Left colon (tissue), 2 donors: Measurements from ENCODE around the gene SEPTIN8. TPM values are rescaled to one million over a fixed set of nuclear protein-coding genes. Genes with fewer than 3 reads are reported as not detected.
"Not testable (repeated sequence)": the region's sequence is repeated elsewhere in the genome, so short reads cannot be mapped to it uniquely, and the experiment has no call there.

Source experiments
- ATAC-seq: fragments of 200-7000 bp; cut with Tn5 transposase; one replicate; pipeline ENCODE4 v1.9.1; 2020; ENCODE audit warnings: mild to moderate bottlenecking, moderate library complexity
- DNase-seq, 2 donors: peaks; one replicate each; pipeline ENCODE4 v3.0.0-alpha.2; 2020
- intact Hi-C, 2 donors: fragments of 100-400 bp; cut with DNase I in 1 of 2; cut with micrococcal nuclease in 1 of 2; formaldehyde crosslinking; loops; one replicate each; pipeline versions ENCODE4 v1.11.2 to v1.14.0; 2022; cut with DNase I, micrococcal nuclease
- total RNA-seq, 2 donors: library from RNA; stranded (reverse); fragmentation: NEBNext Ultra II Directional; extraction: Animal tissue kit (Norgen Biotek cat#: 25700); gene quantifications; one replicate each; pipeline ENCODE4 v1.2.1, GENCODE V29; 2021
- donor health status: DM: no; HTN: no; CAD: no.
- donor health status: DM: yes; HTN: yes; CAD: no.

Gene SEPTIN8
- total RNA-seq, 2 donors from 2014 or later: 58.7 to 59.6 TPM

DNA sequence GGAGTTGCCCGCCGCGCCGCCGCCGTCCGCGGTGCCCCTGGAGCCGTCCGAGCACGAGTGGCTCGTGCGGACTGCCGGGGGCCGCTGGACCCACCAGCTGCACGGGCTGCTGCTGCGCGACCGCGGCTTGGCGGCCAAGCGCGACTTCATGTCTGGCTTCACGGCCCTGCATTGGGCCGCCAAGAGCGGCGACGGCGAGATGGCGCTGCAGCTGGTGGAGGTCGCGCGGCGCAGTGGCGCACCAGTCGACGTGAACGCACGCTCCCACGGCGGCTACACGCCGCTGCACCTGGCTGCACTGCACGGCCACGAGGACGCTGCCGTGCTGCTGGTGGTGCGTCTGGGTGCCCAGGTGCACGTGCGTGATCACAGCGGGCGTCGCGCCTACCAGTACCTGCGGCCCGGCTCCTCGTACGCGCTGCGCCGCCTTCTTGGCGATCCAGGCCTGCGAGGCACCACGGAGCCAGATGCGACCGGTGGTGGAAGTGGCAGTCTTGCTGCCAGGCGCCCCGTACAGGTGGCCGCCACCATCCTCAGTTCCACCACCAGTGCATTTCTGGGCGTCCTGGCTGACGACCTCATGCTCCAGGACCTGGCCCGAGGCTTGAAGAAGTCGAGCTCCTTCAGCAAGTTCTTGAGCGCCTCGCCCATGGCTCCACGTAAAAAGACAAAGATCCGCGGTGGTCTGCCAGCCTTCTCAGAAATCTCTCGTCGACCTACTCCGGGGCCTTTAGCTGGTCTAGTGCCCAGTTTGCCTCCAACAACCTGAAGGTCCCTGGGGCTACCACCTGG, 37.7 kb upstream of the SEPTIN8 start:
- no peak for ATAC-seq
- no peak for DNase-seq
- intact Hi-C loops: no loop called here

- peak in 1 of 2 donors; percentile 55 for DNase-seq
- intact Hi-C loops: no loop called here
- peak; percentile 72 for ATAC-seq
Observed at GRCh38 chr5:132813599-132814502, 36.8 kb upstream of the SEPTIN8 start.

- intact Hi-C loops: no loop called here
- DNase-seq: peak; percentile 67 to 77
Observed at GRCh38 chr5:132812781-132813598, 36.0 kb upstream of the SEPTIN8 start, which contains the start of gene SOWAHA. SOWAHA (plus strand) TSS chr5:132813302; CDS start chr5:132813622, 320 bp downstream.

GRCh38 chr5:132812123-132812765, 35.2 kb upstream of the SEPTIN8 start:
- no peak for ATAC-seq
- intact Hi-C loops: no loop called here
- no peak for DNase-seq

More at GRCh38 chr5:132812781-132813598, 36.0 kb upstream of the SEPTIN8 start, which contains the start of gene SOWAHA:
- ATAC-seq: peak; percentile 72

- ATAC-seq (no peak), DNase-seq (no peak)
- intact Hi-C loops: no loop called here
Observed at GRCh38 chr5:132810605-132811004, 33.6 kb upstream of the SEPTIN8 start.

DNA sequence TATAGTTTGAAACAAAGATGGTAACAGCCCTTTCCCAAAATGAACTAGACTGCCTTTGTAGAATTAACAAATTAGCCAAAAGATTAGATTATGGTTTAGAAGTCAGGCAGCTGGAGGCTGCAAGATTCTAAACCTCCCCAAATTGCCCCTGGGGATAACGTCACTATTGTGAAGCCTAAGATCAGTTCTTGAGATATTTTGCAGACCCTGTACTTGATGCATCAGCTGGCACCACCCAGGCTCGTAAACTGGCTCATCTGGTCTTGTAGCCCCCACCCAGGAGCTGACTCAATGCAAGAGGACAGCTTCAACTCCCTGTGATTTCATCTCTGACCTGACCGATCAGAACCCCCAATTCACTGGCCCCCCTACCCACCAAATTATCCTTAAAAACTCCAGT, 31.8 kb upstream of the SEPTIN8 start:
- intact Hi-C loops: loop anchor here in 1 of 2 donors (10.0 kb wide), 1 partner anchor 424 kb away; no protein-coding TSS in a partner anchor

DNA sequence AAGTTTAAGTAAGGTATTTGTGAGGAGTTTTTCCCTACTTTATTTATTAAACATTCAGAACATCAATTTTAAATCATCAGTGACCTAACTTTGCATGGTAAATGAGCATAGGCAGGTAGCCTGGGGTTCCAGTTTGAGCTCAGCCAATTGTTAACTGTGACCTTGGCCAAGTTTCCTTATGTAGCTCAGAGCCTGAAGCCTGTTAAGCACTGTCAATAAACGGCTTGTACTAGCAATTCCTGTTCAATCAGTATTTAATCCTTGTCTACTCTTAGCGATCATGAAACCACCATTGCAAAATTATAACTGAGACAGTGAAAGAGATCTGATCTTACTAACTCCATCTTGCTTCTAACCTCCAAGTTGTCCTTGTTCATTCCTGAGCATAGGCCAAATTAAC, 31.4 kb upstream of the SEPTIN8 start:
- intact Hi-C loops: loop anchor here in 1 of 2 donors (10.0 kb wide), 1 partner anchor 424 kb away; no protein-coding TSS in a partner anchor
- ATAC-seq (peak; percentile 37), DNase-seq (no peak)

More for the DNA sequence above, 31.8 kb upstream of the SEPTIN8 start:
- no peak for DNase-seq
- no peak for ATAC-seq

GRCh38 chr5:132807163-132807838, 30.3 kb upstream of the SEPTIN8 start:
- DNase-seq (peak; percentile 88 to 94), ATAC-seq (peak; percentile 97)
- intact Hi-C loops: loop anchor here in 1 of 2 donors (10.0 kb wide), 1 partner anchor 422 kb away; no protein-coding TSS in a partner anchor

DNA sequence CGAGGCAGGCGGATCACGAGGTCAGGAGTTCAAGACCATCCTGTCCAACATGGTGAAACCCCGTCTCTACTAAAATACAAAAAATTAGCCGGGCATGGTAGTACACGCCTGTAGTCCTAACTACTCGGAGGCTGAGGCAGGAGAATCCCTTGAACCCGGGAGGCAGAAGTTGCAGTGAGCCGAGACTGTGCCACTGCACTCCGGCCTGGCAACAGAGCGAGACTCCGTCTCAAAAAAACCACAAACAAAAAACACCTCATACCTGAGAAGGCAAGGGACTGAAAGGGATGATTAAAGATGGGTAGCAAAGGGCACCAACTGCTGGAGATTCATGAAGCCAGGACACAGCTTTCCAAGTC, 29.7 kb upstream of the SEPTIN8 start:
- not testable (repeated sequence) for ATAC-seq, DNase-seq
- intact Hi-C loops: loop anchor here in 1 of 2 donors (10.0 kb wide), 1 partner anchor 422 kb away; no protein-coding TSS in a partner anchor

GRCh38 chr5:132805872-132806271, 28.8 kb upstream of the SEPTIN8 start:
- intact Hi-C loops: loop anchor here in 1 of 2 donors (10.0 kb wide), 1 partner anchor 421 kb away; no protein-coding TSS in a partner anchor
- ATAC-seq, DNase-seq: not testable (repeated sequence)

GRCh38 chr5:132804219-132804618, 27.2 kb upstream of the SEPTIN8 start:
- not testable (repeated sequence) for DNase-seq, ATAC-seq
- intact Hi-C loops: loop anchor here in 1 of 2 donors (10.0 kb wide), 1 partner anchor 419 kb away; no protein-coding TSS in a partner anchor

DNA sequence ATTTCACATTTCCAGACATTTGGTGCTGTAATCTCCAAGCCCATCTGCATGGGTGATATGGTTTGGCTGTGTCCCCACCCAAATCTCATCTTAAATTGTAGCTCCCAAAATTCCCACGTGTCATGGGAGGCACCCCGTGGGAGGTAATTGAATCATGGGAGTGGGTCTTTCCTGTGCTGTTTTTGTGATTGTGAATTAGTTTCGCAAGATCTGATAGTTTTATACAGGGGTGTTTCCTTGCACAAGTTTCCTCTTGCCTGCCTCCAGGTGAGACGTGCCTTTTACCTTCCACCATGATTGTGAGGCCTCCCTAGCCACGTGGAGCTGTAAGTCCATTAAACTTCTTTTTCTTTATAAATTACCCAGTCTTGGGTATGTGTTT, 25.6 kb upstream of the SEPTIN8 start:
- intact Hi-C loops: loop anchor here in 1 of 2 donors (10.0 kb wide), 1 partner anchor 418 kb away; no protein-coding TSS in a partner anchor
- ATAC-seq, DNase-seq: not testable (repeated sequence)

DNA sequence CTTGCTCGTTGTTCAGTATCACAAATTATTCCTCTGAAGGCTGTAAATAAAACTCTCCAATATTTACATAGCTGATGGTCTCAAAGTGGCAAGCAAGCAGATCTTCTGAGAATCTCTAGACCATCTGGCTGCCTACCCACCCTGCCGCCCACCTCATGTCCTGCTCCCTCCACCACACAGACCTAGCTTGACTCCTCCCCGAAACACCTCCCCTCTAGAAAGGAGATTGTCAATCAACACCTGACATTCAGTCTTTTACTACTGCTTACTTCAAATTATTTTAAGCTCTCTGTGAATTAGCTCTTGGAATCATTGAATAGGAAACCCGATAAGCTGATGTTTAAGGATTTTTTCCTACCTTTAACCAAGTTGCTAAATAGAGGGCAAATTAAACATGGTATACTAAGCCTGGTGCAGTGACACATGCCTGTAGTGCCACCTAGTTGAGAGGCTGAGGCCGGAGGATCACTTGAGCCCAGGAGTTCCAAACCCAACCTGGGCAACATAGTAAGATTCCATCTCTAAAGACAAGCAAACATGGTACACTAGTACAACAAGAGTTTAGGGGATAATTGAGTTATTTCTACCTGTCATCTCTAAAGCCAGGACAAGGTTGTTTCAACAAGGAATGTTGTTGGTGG, 25.1 kb upstream of the SEPTIN8 start:
- intact Hi-C loops: loop anchor here in 1 of 2 donors (10.0 kb wide), 1 partner anchor 417 kb away; no protein-coding TSS in a partner anchor
- DNase-seq: no peak
- ATAC-seq: no peak

DNA sequence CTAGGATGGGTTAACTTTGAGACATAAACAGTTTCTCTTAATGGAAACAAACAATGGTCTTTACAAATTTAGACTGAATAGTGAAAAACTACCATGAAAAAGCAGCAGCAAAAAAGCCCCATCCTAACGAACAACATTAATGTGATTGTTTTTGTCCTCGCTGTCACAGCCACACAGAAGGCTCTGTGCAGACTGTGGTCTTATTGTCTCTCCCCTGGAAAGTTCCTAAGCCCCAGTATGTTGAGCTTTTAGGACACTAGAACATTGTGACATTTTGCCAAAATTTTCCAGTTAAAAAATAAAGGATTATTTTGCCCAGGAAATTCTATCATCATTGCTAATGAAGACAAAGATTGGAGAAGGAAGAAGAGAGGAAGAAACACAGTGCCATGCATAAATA, 23.5 kb upstream of the SEPTIN8 start:
- no peak for DNase-seq
- no peak for ATAC-seq
- intact Hi-C loops: loop anchor here in 1 of 2 donors (10.0 kb wide), 1 partner anchor 416 kb away; no protein-coding TSS in a partner anchor

DNA sequence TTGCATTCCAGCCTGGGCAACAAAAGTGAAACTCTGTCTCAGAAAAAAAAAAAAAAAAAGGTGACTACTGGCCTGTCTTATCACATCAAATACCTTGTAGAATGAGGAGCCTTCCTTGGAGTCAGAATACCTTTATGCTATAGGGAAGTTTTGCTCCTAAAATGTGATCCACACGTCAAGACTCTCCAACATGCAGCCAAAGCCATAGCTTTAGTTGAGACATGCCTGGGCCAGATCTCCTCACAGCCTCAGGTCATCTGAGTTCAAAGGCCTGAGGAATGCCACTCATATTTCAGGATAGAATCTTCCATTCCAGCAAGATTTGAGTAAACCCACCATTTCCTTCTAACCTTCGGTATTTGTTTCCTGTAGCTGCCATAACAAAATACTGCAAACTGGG, 22.4 kb upstream of the SEPTIN8 start:
- intact Hi-C loops: no loop called here
- DNase-seq: no peak
- ATAC-seq: no peak

GRCh38 chr5:132797651-132798050, 20.6 kb upstream of the SEPTIN8 start:
- no peak for ATAC-seq
- DNase-seq: no peak
- intact Hi-C loops: no loop called here

DNA sequence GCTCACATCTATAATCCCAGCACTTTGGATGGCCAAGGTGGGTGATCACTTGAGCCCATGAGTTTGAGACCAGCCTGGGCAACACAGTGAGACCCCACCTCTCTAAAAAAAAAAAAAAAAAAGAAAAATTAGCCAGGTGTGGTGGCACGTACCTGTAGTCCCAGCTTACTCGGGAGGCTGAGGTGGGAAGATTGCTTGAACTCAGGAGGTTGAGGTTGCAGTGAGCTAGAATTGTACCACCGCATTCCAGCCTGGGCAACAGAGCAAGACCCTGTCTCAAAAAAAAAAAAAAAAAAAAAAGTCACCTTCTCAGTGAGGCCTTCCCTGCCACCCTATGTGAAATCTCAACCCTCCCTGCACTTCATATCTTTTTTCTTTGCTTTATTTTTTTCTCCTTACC, 14.0 kb upstream of the SEPTIN8 start:
- ATAC-seq (no peak), DNase-seq (no peak)
- intact Hi-C loops: no loop called here
